Skeletal muscle cell (primary cell): ENCODE results near the gene HCRTR1.

ENCODE experiments used
- DNase-seq: peaks from one replicate; pipeline ENCODE4 v3.0.0-alpha.2; 2010; ENCODE audit warnings: low read depth
- H3K4me3 ChIP-seq: 2 replicates; pipeline ENCODE4 v1.5.1; 2011; ENCODE audit warnings: low read depth, mild to moderate bottlenecking, control low read depth, low read length, moderate library complexity

Gene HCRTR1

GRCh38 chr1:31659889-31660288 lies 42.4 kb downstream of the HCRTR1 start:
- H3K4me3 ChIP-seq, result no peak overlapping the region
- no peak for DNase-seq

GRCh38 chr1:31660871-31661455 lies 43.5 kb downstream of the HCRTR1 start:
- no peak for DNase-seq
- H3K4me3 ChIP-seq, result no peak overlapping the region

GRCh38 chr1:31661856-31662255 lies 44.4 kb downstream of the HCRTR1 start:
- no peak overlapping the region for H3K4me3 ChIP-seq

GRCh38 chr1:31662463-31662862 lies 45.0 kb downstream of the HCRTR1 start:
- H3K4me3 ChIP-seq, result no peak overlapping the region
- no peak for DNase-seq

More at GRCh38 chr1:31661856-31662255, 44.4 kb downstream of the HCRTR1 start:
- DNase-seq, result no peak

GRCh38 chr1:31663622-31664452 lies 46.3 kb downstream of the HCRTR1 start:
- H3K4me3 ChIP-seq, result no peak overlapping the region
- DNase-seq, result no peak

- no peak for DNase-seq
- H3K4me3 ChIP-seq, result no peak overlapping the region
Observed at GRCh38 chr1:31664528-31664927, 47.0 kb downstream of the HCRTR1 start.

- no peak for DNase-seq
- H3K4me3 ChIP-seq, result no peak overlapping the region
Observed at GRCh38 chr1:31665234-31665878, 47.9 kb downstream of the HCRTR1 start.

GRCh38 chr1:31666263-31666963 lies 48.9 kb downstream of the HCRTR1 start:
- no peak for DNase-seq
- no peak overlapping the region for H3K4me3 ChIP-seq

- no peak overlapping the region for H3K4me3 ChIP-seq
- no peak for DNase-seq
Observed at GRCh38 chr1:31667065-31667785, 49.7 kb downstream of the HCRTR1 start.

- H3K4me3 ChIP-seq, result no peak overlapping the region
- no peak for DNase-seq
Observed at GRCh38 chr1:31668303-31668883, 50.9 kb downstream of the HCRTR1 start.

GRCh38 chr1:31669433-31669785 lies 51.9 kb downstream of the HCRTR1 start:
- DNase-seq, result no peak
- no peak overlapping the region for H3K4me3 ChIP-seq

- DNase-seq, result no peak
- peak overlapping the region; percentile 8 for H3K4me3 ChIP-seq
Observed at GRCh38 chr1:31669786-31670592, 52.5 kb downstream of the HCRTR1 start.

- no peak for DNase-seq
Observed at GRCh38 chr1:31670593-31670964, 53.1 kb downstream of the HCRTR1 start.

GRCh38 chr1:31671147-31671546 lies 53.7 kb downstream of the HCRTR1 start:
- no peak for DNase-seq
- no peak overlapping the region for H3K4me3 ChIP-seq

More at GRCh38 chr1:31670593-31670964, 53.1 kb downstream of the HCRTR1 start:
- H3K4me3 ChIP-seq, result peak overlapping the region; percentile 8

- no peak overlapping the region for H3K4me3 ChIP-seq
- no peak for DNase-seq
Observed at GRCh38 chr1:31671561-31672201, 54.2 kb downstream of the HCRTR1 start.

- H3K4me3 ChIP-seq, result no peak overlapping the region
- DNase-seq, result peak; percentile 36
Observed at GRCh38 chr1:31672986-31673385, 55.5 kb downstream of the HCRTR1 start.

GRCh38 chr1:31673433-31673832 lies 55.9 kb downstream of the HCRTR1 start:
- DNase-seq, result no peak
- no peak overlapping the region for H3K4me3 ChIP-seq

GRCh38 chr1:31674626-31675025 lies 57.1 kb downstream of the HCRTR1 start:
- peak; percentile 55 for DNase-seq

More at GRCh38 chr1:31674626-31675025, 57.1 kb downstream of the HCRTR1 start:
- no peak overlapping the region for H3K4me3 ChIP-seq
